HG02970 (cell line): Measurements from ENCODE around the gene HK3.
"Not testable (repeated sequence)": the region's sequence is repeated elsewhere in the genome, so short reads cannot be mapped to it uniquely, and the experiment has no call there.

Experiments
- ATAC-seq: cut with Tn5 transposase; IDR thresholded peaks from one replicate; pipeline ENCODE4 v1.9.1; 2021; ENCODE audit warnings: mild to moderate bottlenecking, moderate library complexity, moderate number of reproducible peaks; ENCODE audit not compliant: unreplicated experiment, low FRiP score

HK3 gene

DNA sequence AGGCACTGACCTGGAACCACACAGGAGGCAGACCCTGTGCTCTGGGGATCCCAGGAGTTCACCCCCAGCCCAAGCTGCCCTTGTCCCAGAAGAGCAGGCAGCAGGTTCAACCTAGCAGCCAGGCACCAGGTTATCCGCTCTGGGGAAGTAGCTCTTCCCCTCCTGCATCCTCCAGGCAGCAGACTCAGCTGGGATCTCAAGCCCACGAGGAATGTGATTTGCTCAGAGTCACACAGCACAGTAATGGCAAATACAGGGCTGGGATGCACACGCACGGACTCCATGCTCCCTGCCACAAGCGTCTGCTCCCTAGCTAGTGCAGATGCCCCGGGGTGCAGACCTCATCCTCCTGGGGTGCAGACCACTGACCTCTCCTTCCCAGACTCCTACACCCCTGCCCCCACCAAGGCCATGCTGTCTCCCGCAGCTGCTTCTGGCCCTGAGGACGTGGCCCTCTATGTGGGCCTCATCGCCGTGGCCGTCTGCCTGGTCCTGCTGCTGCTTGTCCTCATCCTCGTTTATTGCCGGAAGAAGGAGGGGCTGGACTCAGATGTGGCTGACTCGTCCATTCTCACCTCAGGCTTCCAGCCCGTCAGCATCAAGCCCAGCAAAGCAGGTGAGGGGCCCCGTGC is 25.5 kb downstream of the HK3 start:
- ATAC-seq, result no peak

DNA sequence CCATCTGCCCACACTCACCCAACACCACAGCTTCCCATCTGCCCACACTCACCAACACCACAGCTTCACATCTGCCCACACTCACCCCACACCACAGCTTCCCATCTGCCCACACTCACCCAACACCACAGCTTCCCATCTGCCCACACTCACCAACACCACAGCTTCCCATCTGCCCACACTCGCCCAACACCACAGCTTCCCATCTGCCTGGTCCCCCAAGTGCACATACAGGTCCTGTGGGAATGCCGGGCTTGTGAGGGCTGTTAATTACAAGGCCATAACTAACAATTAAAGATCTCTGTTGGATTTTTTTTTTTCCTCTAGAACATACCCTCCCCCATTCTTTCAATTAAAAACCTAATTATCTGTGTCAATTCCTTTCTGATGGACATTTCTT is 26.1 kb downstream of the HK3 start:
- ATAC-seq, result not testable (repeated sequence)

DNA sequence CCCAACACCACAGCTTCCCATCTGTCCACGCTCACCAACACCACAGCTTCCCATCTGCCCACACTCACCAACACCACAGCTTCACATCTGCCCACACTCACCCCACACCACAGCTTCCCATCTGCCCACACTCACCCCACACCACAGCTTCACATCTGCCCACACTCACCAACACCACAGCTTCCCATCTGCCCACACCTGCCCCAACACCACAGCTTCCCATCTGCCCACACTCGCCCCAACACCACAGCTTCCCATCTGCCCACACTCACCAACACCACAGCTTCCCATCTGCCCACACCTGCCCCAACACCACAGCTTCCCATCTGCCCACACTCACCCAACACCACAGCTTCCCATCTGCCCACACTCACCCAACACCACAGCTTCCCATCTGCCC is 26.6 kb downstream of the HK3 start:
- ATAC-seq, result not testable (repeated sequence)

DNA sequence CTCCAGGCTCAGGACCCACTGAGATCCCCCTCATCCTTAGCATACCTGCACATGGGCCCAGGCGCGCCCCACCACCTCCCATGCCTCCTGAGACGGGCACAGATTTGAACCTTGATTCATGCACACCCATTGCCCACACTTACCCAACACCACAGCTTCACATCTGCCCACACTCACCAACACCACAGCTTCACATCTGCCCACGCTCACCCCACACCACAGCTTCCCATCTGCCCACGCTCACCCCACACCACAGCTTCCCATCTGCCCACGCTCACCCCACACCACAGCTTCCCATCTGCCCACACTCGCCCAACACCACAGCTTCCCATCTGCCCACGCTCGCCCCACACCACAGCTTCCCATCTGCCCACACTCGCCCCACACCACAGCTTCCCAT is 28.5 kb downstream of the HK3 start:
- ATAC-seq, result not testable (repeated sequence)

DNA sequence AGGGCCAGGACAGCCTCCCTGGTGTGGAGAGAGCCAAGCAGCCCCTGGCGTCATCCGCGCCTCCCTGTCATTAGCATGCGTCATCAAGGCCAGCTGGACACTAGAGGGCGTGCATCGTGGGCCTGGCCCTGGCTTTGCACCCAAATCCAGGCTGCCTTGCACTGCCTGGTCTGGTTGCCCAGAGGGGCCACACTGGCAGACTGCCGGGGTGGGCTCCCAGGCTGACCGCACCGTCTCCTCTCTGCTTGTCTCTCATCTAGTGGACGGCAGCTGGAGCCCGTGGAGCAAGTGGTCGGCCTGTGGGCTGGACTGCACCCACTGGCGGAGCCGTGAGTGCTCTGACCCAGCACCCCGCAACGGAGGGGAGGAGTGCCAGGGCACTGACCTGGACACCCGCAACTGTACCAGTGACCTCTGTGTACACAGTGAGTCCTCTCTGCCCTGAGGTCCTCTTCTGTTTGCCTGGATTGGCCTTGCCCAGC is 29.0 kb downstream of the HK3 start:
- ATAC-seq, result no peak

DNA sequence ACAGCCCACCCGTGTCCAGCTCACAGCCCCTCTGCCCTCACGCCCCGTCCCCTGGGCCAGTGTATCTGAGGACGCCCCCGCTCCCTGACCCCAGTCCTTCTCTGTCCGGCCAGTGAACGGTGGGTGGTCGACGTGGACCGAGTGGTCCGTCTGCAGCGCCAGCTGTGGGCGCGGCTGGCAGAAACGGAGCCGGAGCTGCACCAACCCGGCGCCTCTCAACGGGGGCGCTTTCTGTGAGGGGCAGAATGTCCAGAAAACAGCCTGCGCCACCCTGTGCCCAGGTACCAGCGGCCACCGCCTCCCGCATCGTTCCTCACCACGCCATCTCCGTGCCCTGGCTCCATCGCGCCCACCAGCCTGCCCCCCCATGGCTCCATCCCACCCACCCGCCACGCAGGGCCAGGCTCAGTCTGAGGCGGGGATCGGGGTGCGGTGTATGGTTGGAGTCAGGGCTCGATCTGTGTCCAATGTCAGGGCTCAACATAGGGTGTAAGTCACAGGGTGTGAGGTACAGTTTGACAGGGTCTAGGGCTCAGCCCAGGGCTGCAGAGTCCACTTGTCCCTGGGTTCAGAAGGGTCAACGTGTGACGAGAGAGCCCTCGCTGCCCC is 29.5 kb downstream of the HK3 start:
- no peak for ATAC-seq

DNA sequence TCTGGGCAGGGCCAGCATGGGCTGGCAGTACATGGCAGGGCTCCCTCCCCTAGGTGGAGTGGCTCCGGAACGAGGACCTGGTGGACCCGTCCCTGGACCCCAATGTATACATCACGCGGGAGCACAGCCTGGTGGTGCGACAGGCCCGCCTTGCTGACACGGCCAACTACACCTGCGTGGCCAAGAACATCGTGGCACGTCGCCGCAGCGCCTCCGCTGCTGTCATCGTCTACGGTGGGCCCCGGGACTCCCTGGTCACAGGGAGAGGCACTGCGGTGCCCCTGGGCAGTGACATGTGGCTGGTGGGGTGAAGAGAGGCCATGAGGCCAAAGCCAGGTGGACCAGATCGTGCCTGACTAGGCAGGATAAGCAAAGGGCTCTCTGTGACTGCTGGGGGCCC is 30.4 kb downstream of the HK3 start:
- no peak for ATAC-seq

DNA sequence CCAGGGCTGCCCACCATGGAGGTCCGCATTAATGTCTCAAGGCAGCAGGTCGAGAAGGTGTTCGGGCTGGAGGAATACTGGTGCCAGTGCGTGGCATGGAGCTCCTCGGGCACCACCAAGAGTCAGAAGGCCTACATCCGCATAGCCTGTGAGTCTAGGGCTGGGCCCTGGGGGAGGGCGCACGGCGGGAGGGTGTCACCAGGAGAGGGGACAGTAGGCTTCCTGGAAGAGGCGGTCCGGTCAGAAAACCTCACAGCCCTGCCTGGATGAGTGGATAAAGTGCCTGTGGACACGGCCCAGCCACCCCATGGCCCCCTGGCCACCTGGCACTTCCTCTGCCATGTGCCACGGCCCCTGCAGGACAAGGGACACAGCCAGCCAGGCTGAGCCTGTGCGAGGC is 31.0 kb downstream of the HK3 start:
- no peak for ATAC-seq

DNA sequence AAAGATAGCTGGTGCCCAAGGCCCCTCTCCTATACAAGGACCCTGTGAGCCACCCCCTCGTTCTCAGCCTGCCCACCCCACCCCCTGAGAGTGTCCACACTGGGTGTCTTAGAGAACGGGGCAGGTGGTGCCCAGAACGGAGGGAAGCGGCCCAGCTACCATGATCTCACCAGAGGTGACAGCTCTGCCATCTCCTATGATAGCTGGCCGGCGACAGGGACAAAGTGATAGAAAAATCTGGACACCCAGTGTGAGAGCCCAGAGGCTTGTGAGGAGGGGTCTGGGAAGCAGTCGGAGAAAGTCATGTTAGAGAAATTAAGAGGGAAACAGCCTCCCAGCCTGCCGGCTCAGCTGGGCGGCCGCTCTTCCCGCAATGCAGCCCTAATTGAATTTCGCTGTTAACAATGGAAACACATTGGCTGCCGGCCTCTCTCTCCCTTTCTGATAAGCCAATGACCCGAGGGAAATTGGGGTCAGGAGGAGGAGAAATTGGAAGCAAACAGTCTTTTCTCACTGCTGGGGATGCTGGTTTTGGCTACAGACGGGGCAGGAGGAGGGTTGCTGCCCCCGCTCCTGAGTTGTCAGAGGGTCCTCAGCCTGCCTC is 32.3 kb downstream of the HK3 start:
- no peak for ATAC-seq

DNA sequence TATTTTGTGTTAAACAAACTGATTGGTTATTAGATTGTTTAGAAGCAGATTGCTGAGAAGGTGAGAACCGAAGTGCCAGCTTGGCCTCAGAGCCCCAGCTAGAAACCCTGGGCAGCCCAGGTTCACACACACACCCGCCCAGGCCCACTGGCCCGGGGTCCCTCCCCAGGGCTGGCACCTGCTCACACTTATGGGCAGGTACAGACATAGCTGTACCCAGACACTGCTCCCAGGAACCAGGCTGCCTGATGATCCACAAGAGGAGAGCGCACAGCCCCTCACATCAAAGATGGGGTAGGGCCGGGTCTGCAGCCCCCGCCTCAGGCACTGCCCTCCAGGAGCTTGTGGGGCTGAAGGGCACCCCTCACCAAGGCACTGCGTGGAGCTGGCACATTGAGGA is 33.2 kb downstream of the HK3 start:
- ATAC-seq, result no peak

DNA sequence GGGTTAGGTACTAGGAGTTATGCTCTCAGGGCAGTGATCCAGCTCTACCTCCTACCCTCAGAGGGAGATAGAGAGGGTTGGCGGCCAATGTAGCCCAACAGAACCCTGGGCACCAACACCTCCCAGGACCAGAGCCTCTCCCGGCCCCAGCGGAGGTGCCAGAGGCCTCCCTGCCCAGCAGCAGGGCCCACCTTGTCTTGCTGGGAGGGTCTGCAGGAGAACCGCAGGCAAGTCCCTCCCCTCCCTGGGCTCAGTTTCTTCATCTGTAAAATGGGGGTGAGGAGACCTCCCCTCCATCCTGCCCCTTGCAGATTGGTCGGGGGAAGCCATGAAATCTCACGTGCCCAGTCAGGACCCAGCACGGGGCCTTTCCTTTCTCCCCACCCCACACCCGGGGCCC is 34.4 kb downstream of the HK3 start:
- ATAC-seq, result no peak

DNA sequence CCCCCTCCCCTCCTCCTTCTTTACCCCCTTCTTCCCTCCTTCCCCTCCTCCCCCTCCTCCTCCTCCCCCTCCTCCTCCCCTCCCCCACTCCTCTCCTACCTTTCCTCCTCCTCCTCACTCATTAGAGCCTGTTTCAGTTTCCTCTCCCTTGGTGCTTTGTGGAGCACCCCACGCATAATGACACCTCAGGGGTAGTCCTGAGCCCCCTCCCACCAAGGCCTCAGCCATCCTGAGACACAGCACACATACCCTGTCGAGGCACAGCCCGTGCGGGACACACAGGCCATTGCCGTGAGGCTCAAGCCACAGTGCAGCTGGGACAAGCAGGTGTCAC is 35.4 kb downstream of the HK3 start:
- ATAC-seq, result no peak

DNA sequence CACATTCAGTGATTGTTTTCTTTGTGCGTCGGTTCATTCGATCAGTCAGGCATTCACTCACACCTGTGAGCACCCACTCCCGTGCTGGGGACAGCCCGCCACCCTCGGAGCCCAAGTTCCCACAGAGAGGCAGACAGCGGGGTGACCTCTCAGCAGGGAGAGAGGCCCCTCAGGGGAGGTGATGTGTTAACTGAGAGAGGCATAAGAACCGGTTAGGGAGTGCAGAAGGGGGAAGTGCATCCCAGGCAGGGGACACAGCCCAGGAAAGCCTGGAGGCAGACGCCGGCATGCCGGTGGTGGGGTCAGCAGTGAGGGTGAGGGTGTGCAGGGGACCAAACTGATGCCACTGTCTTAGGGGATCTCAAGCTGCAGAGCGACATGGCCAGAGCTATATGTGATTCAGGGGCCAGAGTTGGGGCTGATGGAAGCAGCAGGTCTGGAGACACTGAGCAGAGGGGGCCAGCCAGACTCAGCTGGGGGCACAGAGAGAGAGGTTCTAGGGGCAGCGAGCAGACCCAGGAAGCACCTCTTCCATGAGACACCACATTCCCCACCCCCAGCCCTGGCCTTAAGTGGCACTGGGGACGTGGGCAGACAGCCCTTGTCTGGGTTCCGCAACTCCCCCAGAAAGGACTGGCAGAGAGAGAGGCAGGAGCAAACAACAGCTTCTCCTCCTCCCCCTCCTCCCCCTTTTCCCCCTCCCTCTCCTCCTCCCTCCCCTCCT is 35.9 kb downstream of the HK3 start:
- no peak for ATAC-seq

DNA sequence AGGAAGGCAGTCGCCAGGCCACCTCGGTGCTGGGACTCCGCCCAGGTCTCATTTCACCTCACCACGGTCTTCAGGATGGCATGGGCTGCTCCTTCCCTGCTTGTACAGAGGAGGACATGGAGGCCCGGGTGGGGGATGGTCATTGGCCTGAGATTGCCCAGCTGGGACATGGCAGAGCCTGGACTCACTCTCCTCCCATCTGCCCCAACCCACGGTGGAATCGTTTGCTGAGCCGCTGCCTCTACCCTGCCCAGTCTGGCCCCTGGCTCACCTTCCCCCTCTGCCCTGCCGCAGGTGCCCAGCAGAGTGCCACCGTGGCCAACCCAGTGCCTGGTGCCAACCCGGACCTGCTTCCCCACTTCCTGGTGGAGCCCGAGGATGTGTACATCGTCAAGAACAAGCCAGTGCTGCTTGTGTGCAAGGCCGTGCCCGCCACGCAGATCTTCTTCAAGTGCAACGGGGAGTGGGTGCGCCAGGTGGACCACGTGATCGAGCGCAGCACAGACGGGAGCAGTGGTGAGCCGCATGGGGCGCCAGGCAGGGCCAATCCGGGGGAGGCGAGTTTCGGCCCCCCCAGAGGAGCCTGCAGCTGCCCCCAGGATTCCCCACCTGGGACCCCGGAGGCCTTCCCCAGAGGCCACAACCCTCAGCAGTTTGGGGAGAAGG is 36.7 kb downstream of the HK3 start:
- ATAC-seq, result no peak

DNA sequence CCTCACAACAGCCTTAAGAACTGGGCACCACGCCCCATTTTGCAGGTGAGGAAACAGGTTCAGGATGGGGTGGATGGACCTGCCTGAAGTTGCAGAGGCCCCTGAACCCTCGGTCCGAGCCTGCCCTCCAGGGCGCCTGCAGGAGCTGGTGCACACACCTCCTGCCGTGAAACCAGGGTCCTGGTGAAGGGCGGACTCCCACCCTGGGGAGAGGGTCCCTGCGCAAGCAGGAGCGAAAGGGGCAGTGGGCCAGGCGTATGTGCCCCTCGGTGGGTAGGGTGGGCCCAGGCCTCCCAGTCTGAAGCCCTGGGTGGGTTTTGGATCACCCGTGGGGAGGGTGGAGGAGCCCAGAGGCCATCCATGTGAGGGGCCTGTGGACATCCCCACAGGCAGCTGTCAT is 37.9 kb downstream of the HK3 start:
- ATAC-seq, result no peak

DNA sequence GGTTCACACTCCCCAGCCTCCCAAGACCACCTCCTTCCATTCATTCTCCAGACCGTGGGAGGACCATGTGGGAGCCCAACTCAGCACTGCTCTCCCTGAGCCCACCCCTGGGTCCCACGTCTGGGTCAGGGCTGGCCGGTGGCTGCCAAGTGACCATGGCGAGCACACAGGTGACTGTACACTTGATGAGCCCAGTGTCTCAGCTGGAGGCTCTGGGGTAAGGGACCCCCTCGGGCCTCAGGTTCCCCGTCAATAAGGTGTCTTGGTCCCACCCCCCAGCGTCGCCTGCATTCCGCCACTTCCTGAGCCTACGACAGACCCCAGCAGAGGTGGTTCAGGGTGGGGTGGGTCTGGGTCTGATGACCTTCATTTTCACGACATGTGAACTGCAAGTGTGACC is 38.8 kb downstream of the HK3 start:
- ATAC-seq, result no peak

DNA sequence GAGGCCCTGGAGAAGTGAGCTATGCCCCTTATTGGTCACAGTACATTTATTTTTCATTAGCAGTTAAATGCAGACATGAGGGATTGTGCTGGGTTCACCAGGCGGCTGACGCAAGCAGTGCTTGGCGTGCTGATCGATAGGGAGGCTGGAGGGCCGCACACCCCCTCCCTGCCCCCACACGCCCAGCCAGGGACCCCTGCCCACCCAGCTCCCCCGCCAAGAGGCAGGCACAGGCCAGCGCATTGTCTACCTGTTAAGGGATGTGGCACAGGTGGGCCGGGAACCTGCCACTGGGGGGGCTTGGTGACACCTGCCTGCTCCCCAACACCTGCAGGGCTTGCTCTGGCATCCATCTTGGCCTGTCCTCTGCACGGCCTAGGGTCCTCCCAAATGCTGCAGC is 39.2 kb downstream of the HK3 start:
- no peak for ATAC-seq

DNA sequence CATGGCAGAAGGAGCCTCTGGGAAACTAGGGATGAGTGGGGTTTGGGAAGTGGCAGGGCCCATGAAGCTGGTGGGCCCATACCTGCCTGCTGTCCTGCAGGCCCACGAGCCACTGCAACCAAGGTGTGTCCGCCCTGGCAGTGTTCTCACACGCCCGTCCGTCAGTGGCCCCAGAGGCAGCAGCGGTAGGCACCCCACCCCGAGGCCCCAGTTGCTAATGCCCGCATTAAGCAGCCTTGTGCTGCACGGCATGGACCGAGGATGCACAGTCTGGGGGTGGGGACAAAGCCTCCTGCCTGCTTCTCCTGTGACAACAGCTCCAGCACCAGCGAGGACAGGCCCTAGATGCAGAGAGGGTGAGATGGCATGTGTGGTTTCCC is 41.3 kb downstream of the HK3 start:
- ATAC-seq, result no peak

DNA sequence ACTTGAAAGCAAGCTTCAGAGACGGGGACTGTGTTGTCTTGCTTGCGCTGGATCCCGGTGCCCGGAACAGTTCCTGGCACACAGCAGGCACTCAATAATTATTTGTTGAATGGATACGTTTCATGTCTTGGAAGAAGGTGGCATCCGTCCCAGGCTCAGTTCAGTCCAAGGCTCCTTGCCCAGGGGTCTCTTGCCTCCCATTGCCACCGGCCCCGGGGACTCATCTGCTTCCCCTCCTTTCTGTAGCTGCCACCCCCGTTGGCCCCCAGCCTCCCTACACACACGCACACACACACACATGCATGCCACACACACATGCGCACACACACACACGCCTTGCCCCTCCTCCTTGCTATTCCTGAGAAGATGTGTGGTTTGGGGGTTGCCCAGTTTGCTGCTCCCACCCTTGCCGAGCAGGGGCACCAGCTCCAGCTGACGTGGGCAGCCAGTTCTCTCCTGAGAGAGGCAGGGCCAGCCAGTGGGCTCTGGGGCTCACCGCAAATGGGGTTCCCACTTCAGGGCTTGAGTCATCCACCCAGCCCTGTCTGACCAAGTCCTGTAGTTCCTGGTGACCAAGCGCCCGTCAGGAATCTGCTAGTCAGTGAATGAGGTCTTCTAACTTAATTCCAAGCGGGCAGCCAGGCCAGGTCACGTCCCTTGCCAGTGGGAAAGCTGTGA is 41.8 kb downstream of the HK3 start:
- no peak for ATAC-seq

DNA sequence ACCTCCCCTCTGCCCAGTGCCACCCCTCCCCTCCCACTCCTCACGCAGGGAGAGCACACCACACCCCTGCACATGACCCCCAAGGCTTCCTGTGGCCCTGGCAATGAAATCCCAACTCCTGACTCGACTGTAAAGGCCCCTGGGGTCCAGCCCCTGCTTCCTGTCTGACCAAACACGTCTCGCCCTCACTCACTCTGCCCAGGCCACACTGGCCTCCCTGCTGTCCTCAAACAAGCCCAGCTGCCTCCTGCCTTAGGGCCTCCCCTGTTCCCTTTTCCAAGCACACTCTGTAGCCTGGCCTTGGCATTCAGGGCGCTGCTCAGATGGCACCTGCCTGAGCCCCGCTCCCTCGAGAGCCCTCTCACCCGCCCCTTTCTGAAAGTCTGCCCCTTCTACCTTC is 42.4 kb downstream of the HK3 start:
- no peak for ATAC-seq

DNA sequence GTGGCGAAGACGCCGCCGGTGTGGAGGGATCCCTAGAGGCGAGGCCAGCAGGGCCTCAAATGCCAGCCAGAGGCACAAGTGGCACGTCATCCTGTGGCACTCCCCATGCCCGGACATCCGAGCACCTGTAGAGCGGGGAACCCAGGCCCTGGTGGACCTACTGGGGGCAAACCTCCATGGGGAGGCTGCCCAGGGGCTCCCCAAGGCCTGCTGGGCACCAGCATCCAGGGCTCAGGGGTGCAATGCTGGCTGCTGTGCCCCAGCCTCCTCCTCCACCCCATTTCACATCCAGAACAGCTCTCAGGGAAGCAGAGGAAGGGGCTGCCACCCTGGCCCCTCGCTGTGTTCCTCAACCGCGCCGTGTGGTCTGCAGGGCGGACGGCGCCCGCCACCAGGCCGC is 43.5 kb downstream of the HK3 start:
- no peak for ATAC-seq
